ENCODE measurements around the gene UBE3B.

The UBE3B gene

GRCh38 chr12:109525279-109525585 is 47.8 kb downstream of the UBE3B start:
- DNase-seq (ENCODE audit: extremely low read depth in 1 of 2, low read depth in 1 of 2) = no peak

GRCh38 chr12:109527489-109528123 is 50.2 kb downstream of the UBE3B start:
- no peak for DNase-seq (ENCODE audit: extremely low read depth in 1 of 2, low read depth in 1 of 2)

- DNase-seq (ENCODE audit: extremely low read depth in 1 of 2, low read depth in 1 of 2) = no peak
These were observed 52.5 kb downstream of the UBE3B start for GRCh38 chr12:109529691-109530640.

- no peak for DNase-seq (ENCODE audit: extremely low read depth in 1 of 2, low read depth in 1 of 2)
These were observed 54.0 kb downstream of the UBE3B start for GRCh38 chr12:109531411-109531810.

GRCh38 chr12:109532721-109533486 is 55.5 kb downstream of the UBE3B start:
- DNase-seq (ENCODE audit: extremely low read depth in 1 of 2, low read depth in 1 of 2) = no peak

GRCh38 chr12:109533487-109533740 is 56.0 kb downstream of the UBE3B start:
- DNase-seq (ENCODE audit: extremely low read depth in 1 of 2, low read depth in 1 of 2) = no peak

GRCh38 chr12:109534456-109534855 is 57.0 kb downstream of the UBE3B start:
- no peak for DNase-seq (ENCODE audit: extremely low read depth in 1 of 2, low read depth in 1 of 2)

- DNase-seq (ENCODE audit: extremely low read depth in 1 of 2, low read depth in 1 of 2) = no peak
These were observed 57.9 kb downstream of the UBE3B start for GRCh38 chr12:109535231-109535862.

GRCh38 chr12:109535863-109536250 is 58.4 kb downstream of the UBE3B start:
- DNase-seq (ENCODE audit: extremely low read depth in 1 of 2, low read depth in 1 of 2) = no peak

GRCh38 chr12:109537136-109537535 is 59.7 kb downstream of the UBE3B start:
- DNase-seq (ENCODE audit: extremely low read depth in 1 of 2, low read depth in 1 of 2) = no peak

- no peak for DNase-seq (ENCODE audit: extremely low read depth in 1 of 2, low read depth in 1 of 2)
These were observed 60.9 kb downstream of the UBE3B start for GRCh38 chr12:109538191-109538863.

GRCh38 chr12:109539508-109539907 is 62.1 kb downstream of the UBE3B start:
- no peak for DNase-seq (ENCODE audit: extremely low read depth in 1 of 2, low read depth in 1 of 2)

GRCh38 chr12:109540526-109541412 is 63.3 kb downstream of the UBE3B start:
- DNase-seq (ENCODE audit: extremely low read depth in 1 of 2, low read depth in 1 of 2) = no peak

- no peak for DNase-seq (ENCODE audit: extremely low read depth in 1 of 2, low read depth in 1 of 2)
These were observed 63.9 kb downstream of the UBE3B start for GRCh38 chr12:109541413-109541726.

GRCh38 chr12:109542014-109542413 is 64.6 kb downstream of the UBE3B start:
- DNase-seq (ENCODE audit: extremely low read depth in 1 of 2, low read depth in 1 of 2) = no peak

GRCh38 chr12:109542876-109543275 is 65.4 kb downstream of the UBE3B start:
- no peak for DNase-seq (ENCODE audit: extremely low read depth in 1 of 2, low read depth in 1 of 2)

- no peak for DNase-seq (ENCODE audit: extremely low read depth in 1 of 2, low read depth in 1 of 2)
These were observed 67.6 kb downstream of the UBE3B start for GRCh38 chr12:109544955-109545531.

GRCh38 chr12:109545826-109546225 is 68.4 kb downstream of the UBE3B start:
- no peak for DNase-seq (ENCODE audit: extremely low read depth in 1 of 2, low read depth in 1 of 2)

- DNase-seq (ENCODE audit: extremely low read depth in 1 of 2, low read depth in 1 of 2) = no peak
These were observed 69.9 kb downstream of the UBE3B start for GRCh38 chr12:109547286-109547685.

- no peak for DNase-seq (ENCODE audit: extremely low read depth in 1 of 2, low read depth in 1 of 2)
These were observed 70.8 kb downstream of the UBE3B start for GRCh38 chr12:109548258-109548657.

Measured in stimulated activated CD8-positive, alpha-beta memory T cell treated with anti-CD3 and anti-CD28 coated beads, Interleukin-7, amount 100 ng/mL, for 48 hours (primary cell).